NCI-H2029 treated with DMSO at 0.1 percent for 48 hours (cell line): ENCODE measurements around the gene CYP26A1.
"Not testable (repeated sequence)": the region's sequence is repeated elsewhere in the genome, so short reads cannot be mapped to it uniquely, and the experiment has no call there.

Source experiments
- DNase-seq: peaks from one replicate; lab custom pipeline; 2025; lab: John Stamatoyannopoulos, UW

Gene CYP26A1

GRCh38 chr10:93080350-93081046, 6.8 kb downstream of the CYP26A1 start:
- peak; percentile 7 for DNase-seq

GRCh38 chr10:93081318-93081717, 7.6 kb downstream of the CYP26A1 start:
- DNase-seq, result no peak

- no peak for DNase-seq
Observed at GRCh38 chr10:93081834-93082233, 8.1 kb downstream of the CYP26A1 start.

- no peak for DNase-seq
Observed at GRCh38 chr10:93083743-93084539, 10.2 kb downstream of the CYP26A1 start.

GRCh38 chr10:93085272-93085859, 11.7 kb downstream of the CYP26A1 start:
- no peak for DNase-seq

GRCh38 chr10:93086289-93086688, 12.6 kb downstream of the CYP26A1 start:
- DNase-seq, result no peak

- DNase-seq, result no peak
Observed at GRCh38 chr10:93087846-93088245, 14.2 kb downstream of the CYP26A1 start.

GRCh38 chr10:93088466-93088865, 14.8 kb downstream of the CYP26A1 start:
- no peak for DNase-seq

GRCh38 chr10:93090619-93091018, 16.9 kb downstream of the CYP26A1 start:
- DNase-seq, result no peak

- no peak for DNase-seq
Observed at GRCh38 chr10:93091960-93092359, 18.3 kb downstream of the CYP26A1 start.

GRCh38 chr10:93095225-93095624, 21.5 kb downstream of the CYP26A1 start:
- no peak for DNase-seq

- no peak for DNase-seq
Observed at GRCh38 chr10:93096901-93097300, 23.2 kb downstream of the CYP26A1 start.

GRCh38 chr10:93097386-93097785, 23.7 kb downstream of the CYP26A1 start:
- no peak for DNase-seq

- DNase-seq, result no peak
Observed at GRCh38 chr10:93098816-93099215, 25.1 kb downstream of the CYP26A1 start.

- DNase-seq, result no peak
Observed at GRCh38 chr10:93099670-93100069, 26.0 kb downstream of the CYP26A1 start.

GRCh38 chr10:93101148-93101547, 27.5 kb downstream of the CYP26A1 start:
- not testable (repeated sequence) for DNase-seq

GRCh38 chr10:93103953-93104352, 30.3 kb downstream of the CYP26A1 start:
- DNase-seq, result no peak

- peak; percentile 2 for DNase-seq
Observed at GRCh38 chr10:93106631-93107072, 33.0 kb downstream of the CYP26A1 start.

GRCh38 chr10:93110472-93111146, 36.9 kb downstream of the CYP26A1 start:
- no peak for DNase-seq

- no peak for DNase-seq
Observed at GRCh38 chr10:93113042-93113441, 39.3 kb downstream of the CYP26A1 start.

- DNase-seq, result peak; percentile 1
Observed at GRCh38 chr10:93115661-93116383, 42.1 kb downstream of the CYP26A1 start.

GRCh38 chr10:93121311-93121710, 47.6 kb downstream of the CYP26A1 start:
- no peak for DNase-seq
